ENCODE measurements around the gene VTN.

Gene VTN

DNA sequence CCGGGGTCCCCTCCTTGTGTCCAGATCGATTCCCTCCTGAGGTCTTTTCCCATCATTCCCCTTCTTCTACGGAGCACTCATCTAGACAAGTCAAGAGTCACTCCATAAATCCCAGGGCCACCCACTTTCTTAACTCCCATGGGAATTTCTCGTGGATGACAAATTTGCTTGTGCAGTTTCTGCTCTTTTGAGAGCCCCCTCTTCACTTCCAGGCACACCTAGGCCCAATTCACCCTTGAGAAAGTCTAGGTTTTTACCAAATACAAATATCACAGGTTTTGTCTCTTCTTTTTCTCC, 12.3 kb downstream of the VTN start:
- TF ChIP-seq, protein P1, sequence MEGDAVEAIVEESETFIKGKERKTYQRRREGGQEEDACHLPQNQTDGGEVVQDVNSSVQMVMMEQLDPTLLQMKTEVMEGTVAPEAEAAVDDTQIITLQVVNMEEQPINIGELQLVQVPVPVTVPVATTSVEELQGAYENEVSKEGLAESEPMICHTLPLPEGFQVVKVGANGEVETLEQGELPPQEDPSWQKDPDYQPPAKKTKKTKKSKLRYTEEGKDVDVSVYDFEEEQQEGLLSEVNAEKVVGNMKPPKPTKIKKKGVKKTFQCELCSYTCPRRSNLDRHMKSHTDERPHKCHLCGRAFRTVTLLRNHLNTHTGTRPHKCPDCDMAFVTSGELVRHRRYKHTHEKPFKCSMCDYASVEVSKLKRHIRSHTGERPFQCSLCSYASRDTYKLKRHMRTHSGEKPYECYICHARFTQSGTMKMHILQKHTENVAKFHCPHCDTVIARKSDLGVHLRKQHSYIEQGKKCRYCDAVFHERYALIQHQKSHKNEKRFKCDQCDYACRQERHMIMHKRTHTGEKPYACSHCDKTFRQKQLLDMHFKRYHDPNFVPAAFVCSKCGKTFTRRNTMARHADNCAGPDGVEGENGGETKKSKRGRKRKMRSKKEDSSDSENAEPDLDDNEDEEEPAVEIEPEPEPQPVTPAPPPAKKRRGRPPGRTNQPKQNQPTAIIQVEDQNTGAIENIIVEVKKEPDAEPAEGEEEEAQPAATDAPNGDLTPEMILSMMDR (IDR thresholded peaks at IDR 0.05; ENCODE audit: low read depth, low read length, missing control alignments): no peak
- DNase-seq: no peak
- H3K4me3 ChIP-seq (ENCODE audit: low read depth, low read length): peak overlapping the region; percentile 95
- H3K27me3 ChIP-seq (replicated peaks): no peaks in the 10 kb centered on the region
- in situ Hi-C loops (cut with HindIII; ENCODE audit: low pct_ligation_motif_present, low sequenced_read_pairs): no loop called here
- peaks cover 33% of the 10 kb centered on the region for H3K36me3 ChIP-seq (replicated peaks)
- peak overlapping the region; percentile 77 for H3K27ac ChIP-seq

- H3K27ac ChIP-seq: peak within 1 kb of the TSS; percentile 77
- H3K4me3 ChIP-seq (ENCODE audit: low read depth, low read length): peak within 1 kb of the TSS; percentile 95
- no peaks in the 10 kb centered on the region for H3K27me3 ChIP-seq (replicated peaks)
- in situ Hi-C loops (cut with HindIII; ENCODE audit: low pct_ligation_motif_present, low sequenced_read_pairs): no loop called here
- TF ChIP-seq, protein P1 (IDR thresholded peaks at IDR 0.05; ENCODE audit: low read depth, low read length, missing control alignments): no peak
- H3K36me3 ChIP-seq (replicated peaks): peaks cover 37% of the 10 kb centered on the region
- peak; percentile 91 for DNase-seq
Observed at GRCh38 chr17:28357061-28357900, 12.8 kb downstream of the VTN start, which contains the start of gene POLDIP2. POLDIP2 (minus strand) TSS chr17:28357527; CDS start chr17:28357448, 79 bp downstream.

DNA sequence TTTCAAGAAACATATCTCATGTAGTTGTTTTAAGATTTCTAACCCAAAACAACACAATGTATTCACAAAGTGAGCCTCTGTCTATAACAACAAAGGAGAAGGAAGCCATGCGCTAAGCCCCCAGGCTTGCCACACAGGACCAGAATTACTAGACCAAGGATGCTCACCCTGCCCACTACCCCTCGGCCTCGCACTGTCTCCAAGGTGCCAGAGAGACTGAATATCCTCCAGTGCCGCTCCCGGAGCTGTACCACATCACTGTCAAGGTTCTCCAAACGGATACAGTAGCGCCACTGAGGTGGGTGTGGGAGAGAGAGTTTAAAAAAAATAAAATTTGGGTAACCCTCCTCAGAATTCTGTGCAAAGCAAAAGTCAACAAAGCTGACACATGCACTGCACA, 19.8 kb downstream of the VTN start:
- in situ Hi-C loops (cut with HindIII; ENCODE audit: low pct_ligation_motif_present, low sequenced_read_pairs): no loop called here
- TF ChIP-seq, protein P1 (IDR thresholded peaks at IDR 0.05; ENCODE audit: low read depth, low read length, missing control alignments): no peak
- no peak overlapping the region for H3K4me3 ChIP-seq (ENCODE audit: low read depth, low read length)
- H3K27me3 ChIP-seq (replicated peaks): no peaks in the 10 kb centered on the region
- H3K27ac ChIP-seq: no peak overlapping the region
- H3K36me3 ChIP-seq (replicated peaks): peaks cover 67% of the 10 kb centered on the region
- DNase-seq: no peak

- peaks cover 69% of the 10 kb centered on the region for H3K36me3 ChIP-seq (replicated peaks)
- DNase-seq: no peak
- TF ChIP-seq, protein P1 (IDR thresholded peaks at IDR 0.05; ENCODE audit: low read depth, low read length, missing control alignments): no peak
Observed at GRCh38 chr17:28348979-28349378, 21.1 kb downstream of the VTN start.

GRCh38 chr17:28347261-28347891, 22.7 kb downstream of the VTN start:
- H3K27me3 ChIP-seq (replicated peaks): no peaks in the 10 kb centered on the region
- no peak overlapping the region for H3K4me3 ChIP-seq (ENCODE audit: low read depth, low read length)
- peaks cover 69% of the 10 kb centered on the region for H3K36me3 ChIP-seq (replicated peaks)
- peak; percentile 76 for DNase-seq
- TF ChIP-seq, protein P1 (IDR thresholded peaks at IDR 0.05; ENCODE audit: low read depth, low read length, missing control alignments): no peak
- peak overlapping the region; percentile 64 for H3K27ac ChIP-seq
- in situ Hi-C loops (cut with HindIII; ENCODE audit: low pct_ligation_motif_present, low sequenced_read_pairs): no loop called here

More at GRCh38 chr17:28348979-28349378, 21.1 kb downstream of the VTN start:
- in situ Hi-C loops (cut with HindIII; ENCODE audit: low pct_ligation_motif_present, low sequenced_read_pairs): no loop called here
- H3K27me3 ChIP-seq (replicated peaks): no peaks in the 10 kb centered on the region
- no peak overlapping the region for H3K4me3 ChIP-seq (ENCODE audit: low read depth, low read length)
- H3K27ac ChIP-seq: no peak overlapping the region

Measured in brain microvascular endothelial cell (primary cell).